Measurements from ENCODE around the gene CSRP3. TPM values are rescaled to one million over a fixed set of nuclear protein-coding genes. Genes with fewer than 3 reads are reported as not detected.

Gene CSRP3
- total RNA-seq = not detected

GRCh38 chr11:19201737-19202605 lies at the start of gene CSRP3:
TSS of gene CSRP3 (minus strand) at chr11:19201983. CDS start at chr11:19192448, 9,535 bp downstream.
- TF ChIP-seq CTCF (IDR thresholded peaks at IDR 0.05) = no peak
- Histone ChIP-seq H3K27ac (no peak within 1 kb of the TSS), H3K27me3 (no peaks in the 10 kb centered on the region), H3K9me3 (no peaks in the 10 kb centered on the region), H3K4me3 (no peak within 1 kb of the TSS), H3K4me1 (no peaks in the 10 kb centered on the region), H3K36me3 (no peaks in the 10 kb centered on the region)
- intact Hi-C loops (cut with DNase I) = no loop called here
- DNase-seq (ENCODE audit: low spot score in 2 of 2) = no peak

GRCh38 chr11:19251577-19251976 lies 49.8 kb upstream of the CSRP3 start:
- Histone ChIP-seq H3K27ac (no peak overlapping the region), H3K4me1 (no peaks in the 10 kb centered on the region), H3K9me3 (no peaks in the 10 kb centered on the region), H3K4me3 (no peak overlapping the region), H3K36me3 (no peaks in the 10 kb centered on the region), H3K27me3 (no peaks in the 10 kb centered on the region)
- DNase-seq (ENCODE audit: low spot score in 2 of 2) = no peak
- intact Hi-C loops (cut with DNase I) = no loop called here
- TF ChIP-seq CTCF (IDR thresholded peaks at IDR 0.05) = no peak

GRCh38 chr11:19246816-19247215 lies 45.0 kb upstream of the CSRP3 start:
- no peaks in the 10 kb centered on the region for H3K9me3 ChIP-seq
- peaks cover 21% of the 10 kb centered on the region for H3K27me3 ChIP-seq
- H3K4me3 ChIP-seq = no peak overlapping the region
- intact Hi-C loops (cut with DNase I) = no loop called here
- H3K4me1 ChIP-seq = peaks cover 5% of the 10 kb centered on the region in 2 donors
- no peaks in the 10 kb centered on the region for H3K36me3 ChIP-seq
- no peak for TF ChIP-seq CTCF (IDR thresholded peaks at IDR 0.05)
- H3K27ac ChIP-seq = no peak overlapping the region
- DNase-seq (ENCODE audit: low spot score in 2 of 2) = no peak

- Histone ChIP-seq H3K4me3 (no peak overlapping the region), H3K4me1 (peaks cover 13 to 16% of the 10 kb centered on the region in 2 donors), H3K9me3 (no peaks in the 10 kb centered on the region), H3K27ac (no peak overlapping the region), H3K27me3 (peaks cover 28% of the 10 kb centered on the region), H3K36me3 (no peaks in the 10 kb centered on the region)
- DNase-seq (ENCODE audit: low spot score in 2 of 2) = no peak
- no peak for TF ChIP-seq CTCF (IDR thresholded peaks at IDR 0.05)
- intact Hi-C loops (cut with DNase I) = no loop called here
These were observed 43.6 kb upstream of the CSRP3 start for GRCh38 chr11:19245351-19245750.

GRCh38 chr11:19244621-19245020 lies 42.8 kb upstream of the CSRP3 start:
- H3K36me3 ChIP-seq = no peaks in the 10 kb centered on the region
- TF ChIP-seq CTCF (IDR thresholded peaks at IDR 0.05) = no peak
- H3K27me3 ChIP-seq = peaks cover 28% of the 10 kb centered on the region
- intact Hi-C loops (cut with DNase I) = no loop called here
- H3K27ac ChIP-seq = no peak overlapping the region
- no peaks in the 10 kb centered on the region for H3K9me3 ChIP-seq
- no peak overlapping the region for H3K4me3 ChIP-seq
- H3K4me1 ChIP-seq = peaks cover 13 to 17% of the 10 kb centered on the region in 2 donors
- no peak for DNase-seq (ENCODE audit: low spot score in 2 of 2)
